ENCODE data around the gene PBRM1.
"Not testable (repeated sequence)": the region's sequence is repeated elsewhere in the genome, so short reads cannot be mapped to it uniquely, and the experiment has no call there.

PBRM1 gene

DNA sequence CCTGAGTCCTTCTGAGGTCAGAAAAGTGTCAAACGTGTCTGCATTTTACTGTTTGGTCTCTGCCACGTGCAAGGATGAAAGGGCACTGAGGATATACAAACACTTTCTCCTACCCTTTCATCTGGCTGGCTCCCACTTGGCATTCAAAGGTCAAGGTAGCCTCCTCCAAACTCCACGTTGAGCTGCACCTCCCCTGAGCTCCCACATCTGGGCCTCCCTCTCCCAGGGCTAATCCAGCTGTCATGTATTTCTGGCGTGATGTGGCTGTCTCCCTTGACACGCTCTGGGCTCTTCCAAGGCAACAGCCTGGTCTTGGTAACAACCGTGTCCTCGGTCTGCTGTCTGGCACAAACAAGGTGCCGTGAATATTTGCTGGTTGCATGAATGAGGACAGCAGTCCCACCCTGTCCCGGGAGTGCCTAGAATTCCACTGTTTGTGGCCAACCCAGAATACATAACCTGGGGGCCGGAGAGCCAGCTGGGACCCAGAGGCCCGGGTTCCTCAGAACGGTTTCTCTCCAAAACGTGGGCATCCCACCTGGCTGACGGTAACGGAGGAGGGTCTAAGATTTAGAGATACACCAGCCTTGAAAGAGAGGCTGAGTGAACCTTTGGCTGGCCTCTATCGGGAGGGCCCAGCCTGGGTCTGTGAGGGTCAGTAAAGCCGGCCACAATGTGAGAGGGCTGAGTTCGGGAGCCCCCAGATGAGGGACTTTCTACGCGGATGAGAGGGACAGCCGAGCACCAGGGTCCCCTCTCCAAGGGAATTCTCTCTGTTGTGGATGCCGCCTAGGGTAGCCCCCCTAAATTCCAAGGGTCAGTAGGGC is 19.1 kb upstream of the PBRM1 start:
- DNase-seq (ENCODE audit: low read depth) = no peak

DNA sequence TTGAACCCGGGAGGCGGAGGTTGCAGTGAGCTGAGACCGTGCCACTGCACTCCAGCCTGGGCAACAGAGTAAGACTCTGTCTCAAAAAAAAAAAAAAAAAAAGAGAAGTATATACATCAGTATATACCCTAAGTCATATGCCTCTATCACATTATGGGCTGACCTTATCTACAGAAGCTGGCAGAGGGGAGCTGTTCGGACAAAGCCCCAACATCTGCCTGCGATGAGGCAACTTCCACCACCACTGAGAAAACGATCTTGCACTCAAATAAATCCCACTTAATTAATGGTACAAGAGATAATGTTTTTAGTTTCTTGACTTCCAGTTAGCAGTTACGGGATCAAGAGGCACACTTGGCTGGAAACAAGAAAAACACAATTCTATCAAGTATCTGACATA is 17.6 kb upstream of the PBRM1 start:
- no peak for DNase-seq (ENCODE audit: low read depth)

DNA sequence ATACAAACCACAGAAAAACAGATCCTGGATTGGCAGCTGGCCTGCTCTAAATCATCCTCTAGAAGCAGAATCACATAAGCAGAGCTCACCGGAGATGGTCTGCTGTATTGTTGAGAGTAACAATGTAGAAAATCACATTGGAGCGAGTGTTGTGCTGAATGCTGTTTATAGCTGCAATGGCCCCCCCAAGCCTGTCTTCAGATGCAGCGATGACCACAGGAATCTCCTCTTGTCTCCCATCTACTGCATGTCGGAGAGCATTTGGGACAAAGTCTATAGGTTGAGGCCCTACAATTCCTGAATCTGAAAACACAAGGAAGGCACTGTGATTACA is 11.9 kb upstream of the PBRM1 start:
- no peak for DNase-seq (ENCODE audit: low read depth)

DNA sequence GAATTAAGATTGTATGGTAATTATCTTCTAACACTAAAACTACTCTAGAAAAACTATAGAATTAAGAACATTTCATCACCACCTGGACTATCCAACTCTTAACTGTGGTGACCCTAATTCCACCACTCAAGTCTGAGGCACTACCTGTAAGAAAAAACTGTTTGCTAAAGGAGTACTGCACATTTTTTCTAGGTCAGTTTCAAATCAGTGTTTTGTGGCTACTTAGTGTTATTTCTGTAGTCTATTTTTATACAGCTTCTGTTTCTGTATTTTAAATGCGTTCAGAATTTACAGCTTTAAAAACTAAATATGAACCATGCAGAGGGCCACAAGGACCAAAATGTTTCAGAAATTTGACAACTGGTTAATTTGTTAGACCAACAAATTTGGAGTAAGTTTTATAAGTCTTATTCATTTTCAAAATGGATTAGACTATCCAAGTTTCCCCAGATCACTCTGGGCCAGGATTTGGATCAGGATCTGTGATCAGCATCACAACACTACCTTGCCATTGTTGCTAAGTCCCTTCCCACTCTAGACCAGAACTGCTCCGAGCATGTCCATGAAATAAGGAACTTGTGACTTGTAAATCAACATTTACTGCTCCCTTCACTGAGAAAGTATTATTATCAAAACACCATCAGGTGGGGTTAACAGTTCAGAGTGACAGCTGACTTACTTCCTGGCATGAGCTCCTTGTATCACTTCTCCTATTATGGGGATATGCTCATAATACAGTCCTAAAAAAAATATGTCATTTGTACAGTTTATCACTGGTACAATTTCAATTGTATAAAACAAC is 11.3 kb upstream of the PBRM1 start:
- DNase-seq (ENCODE audit: low read depth) = no peak

DNA sequence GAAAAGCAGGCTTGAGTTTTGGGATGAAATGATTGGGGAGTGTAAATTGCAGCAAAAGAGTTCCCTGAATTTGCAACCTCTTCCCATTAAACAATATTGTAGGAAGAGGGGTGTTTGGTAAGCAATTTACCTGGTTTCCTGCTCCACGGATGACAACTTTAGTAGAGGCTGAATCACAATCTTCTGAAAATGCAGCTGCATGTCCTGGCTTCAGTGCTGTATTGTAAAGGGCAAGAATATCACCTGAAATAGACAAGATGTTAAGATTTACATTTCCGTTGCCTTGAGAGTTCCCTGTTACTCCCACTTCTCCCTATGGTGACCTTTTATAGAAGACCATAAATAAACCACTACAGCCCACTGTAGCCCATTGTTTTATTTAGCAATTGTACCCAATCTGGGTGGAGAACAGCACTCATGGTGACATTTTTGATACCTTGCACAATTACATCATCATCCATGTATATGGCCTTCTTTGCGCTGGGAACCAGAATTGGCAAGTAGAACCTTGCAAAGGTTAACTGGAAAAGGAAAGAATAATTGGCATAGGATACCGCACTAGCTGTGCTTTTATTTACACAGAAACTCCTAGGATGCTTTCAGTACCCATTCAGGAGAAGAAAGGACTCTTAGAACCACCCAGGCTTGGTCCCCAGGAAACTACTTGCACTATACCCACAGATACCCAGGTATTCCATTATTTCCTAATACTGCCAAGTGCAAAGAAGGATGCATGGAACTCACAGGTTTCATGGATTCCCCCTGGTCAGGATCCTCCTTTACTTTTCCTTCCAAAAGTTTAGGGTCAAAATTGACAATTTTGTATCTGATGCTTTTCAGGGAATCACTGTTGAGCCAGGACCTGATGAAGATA is 10.3 kb upstream of the PBRM1 start:
- no peak for DNase-seq (ENCODE audit: low read depth)

DNA sequence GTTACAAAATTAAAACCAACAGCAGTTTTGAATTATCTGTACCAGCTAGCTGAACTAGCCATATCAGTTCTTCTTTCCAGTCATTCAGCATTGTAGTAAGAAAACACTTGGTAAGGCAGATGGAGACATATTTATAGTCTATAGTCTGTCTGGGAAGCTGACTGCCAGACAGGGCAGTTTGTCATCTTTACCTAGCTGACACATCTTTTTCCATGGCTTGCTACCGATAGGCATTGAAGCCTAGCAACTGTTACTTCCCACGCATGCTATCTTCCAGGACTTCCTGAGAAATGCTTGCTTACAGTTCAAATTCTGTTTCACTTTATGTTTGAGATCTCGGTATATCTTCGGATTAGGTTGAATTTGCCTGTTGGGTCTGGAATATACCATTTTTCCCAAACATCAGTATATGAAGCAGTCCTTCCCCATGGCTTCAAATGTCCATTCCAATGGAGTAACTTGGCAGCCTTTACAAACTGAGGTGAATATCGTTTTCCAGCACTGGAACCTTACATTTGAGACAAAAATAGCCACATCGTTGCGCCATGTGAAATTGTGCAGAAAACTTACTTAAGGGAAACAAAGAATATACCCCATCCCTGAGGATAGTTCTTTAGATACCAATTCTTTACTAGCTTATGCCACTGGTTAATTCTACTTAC is 8.9 kb upstream of the PBRM1 start:
- no peak for DNase-seq (ENCODE audit: low read depth)

DNA sequence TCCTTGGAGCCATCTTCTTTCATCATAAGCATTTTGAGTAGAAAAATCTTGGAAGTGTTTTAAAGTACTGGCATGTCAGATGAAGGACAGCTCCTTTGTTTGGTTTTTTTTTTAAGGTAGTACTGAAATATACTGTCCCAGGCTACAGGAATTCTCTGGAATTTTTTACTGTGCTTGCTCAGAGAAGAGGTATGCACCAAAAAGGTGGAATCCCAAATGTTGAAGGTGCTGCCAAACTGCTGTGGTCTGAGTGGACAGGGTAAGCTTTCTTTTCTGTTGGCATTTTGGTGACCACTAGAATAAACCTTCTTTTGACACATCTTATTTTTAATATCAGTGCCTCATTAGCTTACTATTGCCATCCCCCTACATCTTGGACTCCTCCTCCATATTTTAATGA is 7.4 kb upstream of the PBRM1 start:
- no peak for DNase-seq (ENCODE audit: low read depth)

DNA sequence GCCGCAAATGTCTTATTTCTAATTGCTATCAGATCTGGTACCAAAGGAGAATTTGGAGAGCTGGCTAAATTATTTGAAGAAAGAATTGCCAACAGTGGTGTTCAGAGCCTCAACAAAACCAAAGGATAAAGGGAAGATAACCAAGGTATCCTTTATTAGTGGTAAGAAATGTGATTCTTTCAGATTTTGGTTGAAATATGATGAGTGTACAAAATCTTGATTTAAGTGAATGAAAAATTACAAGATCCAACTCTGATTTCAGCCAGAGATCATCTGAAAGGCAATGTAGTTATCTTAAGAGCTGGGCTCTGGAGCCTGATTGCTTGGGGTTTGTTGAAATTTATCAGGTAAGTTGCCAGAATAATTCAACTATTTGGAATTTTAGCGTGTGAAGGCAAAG is 4.8 kb upstream of the PBRM1 start:
- DNase-seq (ENCODE audit: low read depth) = no peak

DNA sequence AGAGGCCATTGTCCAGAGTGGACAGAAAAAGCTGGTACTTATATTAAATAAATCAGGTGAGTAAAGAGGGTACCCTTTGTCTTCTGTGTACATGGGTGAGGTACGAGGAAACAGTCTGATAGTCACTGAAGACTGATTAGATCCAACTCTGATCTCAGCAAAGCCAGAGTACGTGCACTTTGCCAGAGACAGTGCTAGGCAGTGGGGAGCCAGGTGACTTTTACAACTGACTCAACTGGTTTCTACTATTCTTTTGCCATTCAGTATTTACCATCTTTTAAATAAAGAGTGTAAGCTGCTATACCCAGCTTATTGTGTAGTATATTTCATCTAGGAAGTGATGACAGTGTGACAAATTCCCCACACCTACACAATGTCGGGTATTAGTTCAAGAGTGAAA is 3.4 kb upstream of the PBRM1 start:
- no peak for DNase-seq (ENCODE audit: low read depth)

DNA sequence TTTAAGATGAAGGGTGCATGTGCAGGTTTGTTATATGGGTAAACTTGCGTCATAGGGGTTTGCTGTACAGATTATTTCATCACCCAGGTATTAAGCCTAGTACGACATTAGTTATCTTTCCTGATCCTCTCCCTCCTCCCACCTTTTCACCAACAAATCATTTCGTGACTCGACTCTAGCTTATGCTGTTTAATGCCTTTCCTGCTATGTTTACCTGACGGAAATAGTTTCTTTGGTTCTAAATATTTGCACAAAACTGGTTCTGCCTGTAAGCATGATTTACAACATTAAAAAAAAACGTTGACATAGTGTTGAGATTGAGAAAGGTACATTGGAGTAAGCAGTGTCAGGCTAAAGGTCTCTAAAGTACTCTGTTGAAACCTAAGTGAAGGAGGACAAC is 2.6 kb upstream of the PBRM1 start:
- DNase-seq (ENCODE audit: low read depth) = no peak

DNA sequence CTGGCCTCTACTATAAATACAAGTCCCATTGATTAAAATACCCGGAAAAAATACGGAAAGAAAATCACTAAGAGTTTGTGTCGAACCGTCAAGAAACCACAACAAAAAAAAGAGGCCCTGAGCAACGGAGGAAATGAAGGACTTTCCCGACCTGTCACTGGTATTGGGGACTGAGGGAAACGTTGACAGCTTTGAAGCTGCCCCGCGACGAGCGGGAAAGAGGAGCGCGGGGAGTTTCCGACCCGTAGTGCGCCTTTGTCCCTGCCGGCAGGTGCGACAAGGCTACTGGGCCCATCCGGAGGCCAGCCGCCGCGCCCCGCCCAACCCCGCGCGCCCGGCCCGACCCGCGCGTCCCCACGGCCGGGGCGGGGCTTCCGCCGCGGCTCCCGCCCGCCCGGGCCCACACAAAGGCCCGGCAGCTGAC is 416 bp downstream of the PBRM1 start:
- DNase-seq (ENCODE audit: low read depth) = no peak

DNA sequence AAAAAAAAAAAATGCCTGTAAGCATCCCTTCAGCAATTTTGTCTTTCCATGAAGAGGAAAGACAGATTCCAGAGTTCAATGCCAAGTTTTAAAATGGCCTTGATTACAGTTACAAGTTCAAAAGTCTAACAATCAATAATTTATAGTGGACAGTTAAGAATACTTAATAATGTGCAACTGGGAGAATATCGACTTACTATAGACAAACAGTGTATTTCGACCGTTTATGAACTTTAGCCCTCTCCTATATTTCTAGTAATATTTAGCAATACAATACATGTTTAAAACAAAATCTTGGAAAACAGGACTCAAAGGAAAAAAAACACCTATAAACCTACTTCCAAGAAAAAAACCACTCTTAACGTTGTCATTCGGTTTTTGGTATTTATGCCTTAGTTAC is 1.5 kb downstream of the PBRM1 start:
- DNase-seq (ENCODE audit: low read depth) = no peak

DNA sequence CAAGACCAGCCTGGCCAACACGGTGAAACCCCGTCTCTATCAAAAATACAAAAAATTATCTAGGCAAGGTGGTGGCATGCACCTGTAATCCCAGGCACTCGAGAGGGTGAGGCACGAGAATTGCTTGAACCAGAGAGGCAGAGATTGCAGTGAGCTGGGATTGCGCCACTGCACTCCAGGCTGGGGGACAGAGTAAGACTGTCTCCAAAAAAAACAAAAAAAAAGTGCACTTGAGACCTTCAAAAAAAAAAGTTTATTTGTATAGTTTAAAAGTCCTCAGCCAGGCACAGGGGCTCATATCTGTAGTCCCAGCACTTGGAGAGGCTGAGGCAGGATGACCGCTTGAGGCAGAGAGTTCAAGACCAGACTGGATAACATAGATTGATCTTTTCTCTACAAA is 2.1 kb downstream of the PBRM1 start:
- DNase-seq (ENCODE audit: low read depth) = no peak

DNA sequence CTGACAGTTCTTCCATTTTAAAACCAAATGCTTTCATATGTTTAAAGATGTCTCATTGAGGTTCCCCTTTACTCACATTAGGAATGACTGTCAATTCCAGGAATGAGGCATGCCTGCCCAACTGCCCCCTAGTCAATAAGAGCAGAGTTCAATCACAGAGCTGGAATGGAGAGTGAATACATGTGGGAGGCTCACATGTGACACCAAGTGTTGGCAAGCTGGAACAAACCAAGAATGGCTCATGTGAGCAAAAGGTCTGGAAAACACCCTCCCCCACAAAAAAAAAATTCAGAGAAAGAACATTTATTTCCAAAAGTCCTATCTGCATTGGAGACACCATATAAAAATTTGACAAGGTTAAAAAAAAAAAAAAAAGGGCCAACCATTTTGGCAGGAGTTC is 3.7 kb downstream of the PBRM1 start:
- DNase-seq (ENCODE audit: low read depth) = no peak

DNA sequence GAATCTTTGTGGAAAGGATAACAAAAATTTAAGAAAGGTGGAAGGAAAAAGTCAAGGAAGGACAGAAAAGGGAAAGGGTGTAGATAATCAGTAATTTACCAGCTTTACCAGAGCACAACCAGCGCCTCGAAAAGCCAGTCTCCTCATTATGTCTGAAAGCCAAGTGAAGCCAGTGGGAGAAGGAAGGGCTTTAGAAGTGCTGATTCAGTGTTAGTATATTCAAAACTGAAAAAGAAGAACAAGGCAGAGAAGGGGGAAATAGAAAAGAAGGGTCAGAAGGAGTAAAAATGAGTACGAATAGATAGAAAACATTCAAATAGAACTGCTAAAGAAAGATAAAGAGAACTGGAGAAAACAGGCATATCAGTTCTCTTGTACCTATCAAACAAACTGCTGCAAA is 4.1 kb downstream of the PBRM1 start:
- DNase-seq (ENCODE audit: low read depth) = no peak

DNA sequence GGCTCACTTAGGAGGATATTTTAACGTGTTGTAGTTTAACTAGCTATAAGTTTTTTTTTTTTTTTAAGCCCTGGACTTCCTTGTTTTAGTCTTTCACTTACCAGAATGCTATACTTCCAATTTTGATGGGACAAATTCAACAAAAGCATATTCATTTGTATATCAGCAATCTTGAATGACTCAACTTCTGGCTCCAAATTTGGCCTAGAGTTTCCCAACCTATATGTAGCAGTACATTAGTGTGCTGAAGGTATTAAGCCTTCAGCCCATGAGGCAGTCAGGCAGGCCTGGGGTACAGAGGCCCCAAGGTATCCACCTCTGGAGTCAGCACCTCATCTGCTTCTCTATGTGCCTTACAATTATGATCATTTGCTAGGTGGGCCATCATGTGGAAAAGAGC is 5.9 kb downstream of the PBRM1 start:
- no peak for DNase-seq (ENCODE audit: low read depth)

DNA sequence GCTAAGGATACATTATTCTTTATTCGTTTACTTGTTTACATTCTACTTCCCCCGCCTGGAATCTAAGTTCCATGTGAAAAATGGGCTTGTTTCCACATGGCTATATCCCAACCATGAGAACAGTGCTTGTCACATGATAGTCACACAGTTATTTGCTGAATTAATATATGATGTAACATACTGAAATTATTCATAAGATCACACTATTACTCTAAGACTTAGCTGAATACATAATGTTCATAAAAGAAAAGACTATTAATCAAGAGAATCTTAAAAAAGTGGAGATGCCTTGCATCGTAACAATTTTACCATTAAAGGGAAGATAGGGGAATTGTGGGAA is 6.5 kb downstream of the PBRM1 start:
- DNase-seq (ENCODE audit: low read depth) = no peak

DNA sequence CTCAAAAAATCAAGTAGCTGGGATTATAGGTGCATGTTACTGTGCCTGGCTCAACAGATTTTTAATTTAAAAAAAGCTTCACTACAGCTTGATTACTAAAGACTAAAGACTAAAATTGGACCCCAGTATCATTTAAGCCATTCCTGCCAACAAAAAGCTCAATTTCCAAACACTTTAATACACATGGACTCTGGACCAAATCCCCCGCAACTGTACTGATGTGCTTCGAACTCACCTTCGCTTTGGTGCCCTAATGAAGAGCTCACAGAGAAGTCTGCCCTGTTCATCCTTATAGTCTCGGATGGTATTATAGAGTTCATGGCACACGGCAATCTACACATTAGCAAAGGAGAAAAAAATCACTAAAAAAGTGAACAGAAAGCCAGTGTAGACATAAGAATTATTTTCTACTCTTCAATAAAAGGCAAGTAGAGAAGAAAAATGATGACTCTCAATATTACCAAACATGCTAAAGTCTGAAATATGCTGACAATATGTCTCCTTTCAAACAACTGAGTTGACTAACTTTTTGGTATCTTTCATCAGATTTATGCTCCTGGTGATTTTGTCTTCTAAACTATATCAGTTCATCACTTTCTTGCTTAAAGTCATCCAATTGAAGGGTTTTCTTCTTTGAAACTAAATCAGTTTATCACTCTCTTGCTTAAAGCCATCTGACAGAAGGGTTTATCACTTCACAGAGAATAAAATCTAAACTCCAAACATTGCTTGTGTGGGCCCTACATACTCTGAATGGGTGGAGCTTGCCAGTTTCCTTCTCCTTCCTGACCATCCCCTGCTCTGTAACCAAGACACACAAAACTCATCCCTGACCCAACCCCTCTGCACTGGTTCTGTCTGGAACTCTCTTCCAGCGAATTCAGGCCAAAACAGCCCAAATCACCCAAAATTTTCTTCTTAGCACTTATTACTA is 7.2 kb downstream of the PBRM1 start:
- DNase-seq (ENCODE audit: low read depth) = no peak

DNA sequence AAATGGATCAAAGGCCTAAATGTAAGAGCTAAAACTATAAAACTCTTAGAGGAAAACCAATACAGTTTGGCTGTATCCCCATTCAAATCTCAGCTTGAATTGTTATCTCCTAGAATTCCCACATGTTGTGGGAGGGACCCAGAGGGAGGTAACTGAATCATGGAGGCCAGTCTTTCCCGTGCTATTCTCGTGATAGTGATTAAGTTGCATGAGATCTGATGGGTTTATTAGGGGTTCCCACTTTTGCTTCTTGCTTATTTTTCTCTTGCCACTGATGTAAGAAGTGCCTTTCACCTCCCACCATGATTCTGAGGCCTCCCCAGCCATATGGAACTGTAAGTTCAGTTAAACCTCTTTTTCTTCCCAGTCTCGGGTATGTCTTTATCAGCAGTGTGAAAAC is 9.5 kb downstream of the PBRM1 start:
- DNase-seq (ENCODE audit: low read depth) = not testable (repeated sequence)

DNA sequence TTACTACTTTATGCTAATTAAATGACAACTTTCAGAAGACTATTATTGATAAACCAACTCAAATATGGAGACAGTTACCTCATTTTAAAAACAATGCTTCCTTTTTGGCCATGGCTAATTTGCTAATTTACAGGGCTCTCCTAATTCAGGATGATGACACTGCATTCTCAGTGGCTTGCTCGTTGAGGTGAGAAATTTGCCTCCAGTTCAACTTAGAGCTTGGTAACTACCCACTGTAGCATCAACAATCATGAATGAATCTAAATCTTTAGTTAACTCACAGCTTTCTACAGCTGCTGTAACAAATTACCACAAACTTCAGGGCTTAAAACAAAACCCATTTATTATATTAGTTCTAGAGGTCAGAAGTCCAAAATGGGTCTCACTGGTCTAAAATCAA is 14.0 kb downstream of the PBRM1 start:
- DNase-seq (ENCODE audit: low read depth) = no peak
